Measurements from ENCODE around the gene SIGLEC12.
"Not testable (repeated sequence)": the region's sequence is repeated elsewhere in the genome, so short reads cannot be mapped to it uniquely, and the experiment has no call there.

Gene SIGLEC12

GRCh38 chr19:51521781-51522180 is 20.2 kb upstream of the SIGLEC12 start:
- no peak for DNase-seq

DNA sequence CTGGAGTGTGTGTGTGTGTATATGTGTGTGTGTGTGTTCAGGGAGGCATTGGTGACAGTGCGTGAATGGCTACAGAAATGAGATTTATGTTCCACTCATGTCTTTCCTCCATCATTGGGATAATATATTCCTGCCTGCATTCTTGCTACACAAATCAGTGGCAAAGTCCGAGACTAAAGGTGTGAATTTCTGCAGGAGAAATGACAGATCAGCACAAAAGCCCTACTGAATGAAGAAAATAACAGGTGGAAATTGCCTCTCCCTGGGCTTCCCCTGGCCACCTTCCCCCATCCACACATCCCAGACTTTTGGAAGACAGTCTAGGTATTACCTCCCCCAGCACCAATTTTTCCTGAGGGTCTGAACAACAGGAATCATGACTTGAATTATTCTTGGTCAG is 19.8 kb upstream of the SIGLEC12 start:
- DNase-seq: no peak

- no peak for DNase-seq
These were observed 19.1 kb upstream of the SIGLEC12 start for GRCh38 chr19:51520728-51521127.

GRCh38 chr19:51514866-51515481 is 13.4 kb upstream of the SIGLEC12 start:
- no peak for DNase-seq

GRCh38 chr19:51513968-51514367 is 12.4 kb upstream of the SIGLEC12 start:
- DNase-seq: no peak

DNA sequence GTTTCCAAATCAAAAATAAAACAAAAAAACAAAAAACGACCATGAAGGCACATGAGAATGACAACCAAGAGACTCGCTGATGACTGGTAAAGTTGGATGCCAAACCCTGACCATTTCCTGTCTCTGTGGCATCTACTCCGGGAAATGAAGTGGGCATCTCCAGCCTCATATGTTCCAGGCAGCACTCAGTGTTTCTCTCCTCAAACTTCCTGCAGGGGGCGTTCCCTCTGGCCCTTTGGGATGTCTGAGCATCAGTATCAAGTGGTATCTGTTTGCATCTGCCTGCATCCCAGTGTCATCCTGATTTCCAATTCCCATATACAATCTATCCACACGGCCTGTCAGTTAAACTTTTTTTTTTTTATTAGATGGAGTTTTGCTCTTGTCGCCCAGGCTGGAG is 9.8 kb upstream of the SIGLEC12 start:
- DNase-seq: no peak

- DNase-seq: no peak
These were observed 8.4 kb upstream of the SIGLEC12 start for GRCh38 chr19:51509823-51510660.

DNA sequence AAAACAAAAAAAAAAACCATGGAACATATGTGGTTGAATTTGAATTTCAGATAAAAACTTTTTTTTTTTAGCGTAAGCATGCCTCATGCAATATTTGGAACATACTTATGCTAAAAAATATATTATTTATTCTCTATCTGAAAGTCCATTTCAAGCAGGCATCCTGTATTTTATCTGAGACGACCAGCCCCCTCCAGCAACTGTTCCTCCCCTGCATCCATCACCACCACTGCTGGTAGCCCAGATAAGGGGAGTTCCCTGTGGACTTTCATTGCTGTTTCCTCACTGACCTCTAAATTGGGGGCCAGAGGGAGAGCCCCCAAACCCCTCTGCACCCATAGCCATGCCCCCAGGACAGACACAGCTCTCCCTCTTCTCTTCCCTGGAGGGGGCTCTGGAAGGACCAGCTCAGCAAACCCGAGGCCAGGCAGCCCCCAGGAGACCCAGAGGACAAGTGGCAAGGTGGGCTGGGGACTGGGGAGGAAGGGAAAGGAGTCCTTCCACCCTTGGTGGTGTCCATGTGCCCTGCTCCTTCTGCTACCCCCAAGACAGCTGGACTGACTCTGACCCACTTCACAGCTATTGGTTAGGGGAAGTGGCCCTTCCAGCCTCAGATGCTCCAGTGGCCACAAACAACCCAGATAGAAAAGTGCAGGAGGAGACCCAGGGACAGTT is 6.6 kb upstream of the SIGLEC12 start:
- no peak for DNase-seq

DNA sequence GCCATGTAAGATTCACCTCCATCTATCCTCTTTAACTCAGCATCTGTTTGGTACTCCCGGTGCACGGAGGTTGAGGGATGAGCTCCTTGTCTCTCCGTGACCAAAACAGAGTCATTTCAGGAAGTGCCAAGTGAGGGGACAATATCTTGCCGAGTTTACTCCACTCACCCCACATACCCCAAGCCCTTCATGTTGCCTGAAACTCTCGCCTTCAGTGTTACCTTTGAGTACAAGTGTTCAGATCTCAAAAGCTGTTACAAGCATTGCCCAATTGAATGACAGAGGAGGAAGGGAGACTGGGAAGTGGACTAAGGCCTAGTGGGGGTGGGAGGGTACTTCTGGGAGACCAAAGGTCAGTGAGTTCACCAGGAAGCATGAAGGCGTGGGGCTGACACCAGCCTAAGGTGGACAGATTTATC is 6.0 kb upstream of the SIGLEC12 start:
- DNase-seq: no peak

- DNase-seq: no peak
These were observed 5.6 kb upstream of the SIGLEC12 start for GRCh38 chr19:51507192-51507591.

DNA sequence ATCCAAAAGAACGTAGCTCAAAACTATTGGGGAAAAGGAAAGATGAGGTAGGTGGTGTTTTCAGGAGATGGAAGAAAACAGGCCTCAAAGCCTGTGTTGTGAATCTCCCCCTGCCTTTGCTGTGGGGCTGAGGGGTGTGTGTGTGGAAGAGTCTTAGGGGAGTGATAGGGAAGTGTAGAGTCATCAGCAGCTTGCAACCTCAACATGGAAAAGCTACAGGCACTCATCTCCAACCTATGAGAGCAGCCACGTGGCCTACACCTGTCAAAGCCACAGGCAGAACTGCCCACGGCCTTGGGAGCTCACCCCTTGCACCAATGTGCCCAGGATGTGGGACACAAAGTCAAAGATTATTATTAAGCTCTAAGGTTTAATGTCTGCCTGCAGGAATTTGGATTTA is 4.3 kb upstream of the SIGLEC12 start:
- DNase-seq: no peak

DNA sequence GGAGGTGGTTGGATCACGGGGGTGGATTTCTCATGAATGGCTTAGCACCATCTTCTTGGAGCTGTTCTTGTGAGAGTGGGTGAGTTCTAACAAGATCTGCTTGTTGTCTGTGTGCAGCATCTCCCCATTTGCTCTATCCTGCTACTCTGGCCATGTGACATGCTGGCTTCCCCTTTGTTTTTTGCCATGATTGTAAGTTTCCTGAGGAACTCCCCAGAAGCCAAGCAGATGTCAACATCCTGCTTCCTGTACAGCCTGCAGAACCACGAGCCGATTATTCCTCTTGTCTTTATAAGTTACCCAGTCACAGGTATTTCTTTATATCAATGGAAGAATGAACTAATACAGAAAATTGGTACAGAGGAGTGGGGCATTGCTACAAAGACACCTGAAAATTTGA is 2.3 kb upstream of the SIGLEC12 start:
- no peak for DNase-seq

DNA sequence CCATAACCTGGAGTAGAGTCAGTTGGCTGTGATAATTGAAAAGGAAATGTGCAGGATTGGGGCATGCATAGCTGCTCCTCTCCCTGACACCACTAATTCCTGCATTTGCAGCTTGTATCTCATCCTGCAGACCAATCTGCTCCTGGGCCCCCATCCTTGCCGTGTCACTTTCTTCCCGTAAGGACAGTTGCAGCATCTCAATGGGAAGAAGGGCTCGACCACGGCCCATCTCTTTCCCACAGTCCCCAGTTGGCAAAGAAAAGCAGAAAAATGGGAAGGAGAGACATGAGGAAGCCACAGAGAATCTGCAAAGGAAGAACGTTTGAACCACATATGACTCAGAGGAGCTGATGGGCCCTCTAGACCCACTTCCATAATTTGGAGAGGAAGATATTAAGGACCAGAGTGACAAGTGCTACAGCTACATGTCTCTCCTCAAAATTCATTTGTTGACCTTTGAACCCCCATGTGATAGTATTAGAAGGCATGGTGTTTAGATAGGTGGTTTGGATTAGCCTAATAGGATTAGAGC is 1.8 kb upstream of the SIGLEC12 start:
- no peak for DNase-seq

- DNase-seq: not testable (repeated sequence)
These were observed 669 bp downstream of the SIGLEC12 start for GRCh38 chr19:51500931-51501330.

DNA sequence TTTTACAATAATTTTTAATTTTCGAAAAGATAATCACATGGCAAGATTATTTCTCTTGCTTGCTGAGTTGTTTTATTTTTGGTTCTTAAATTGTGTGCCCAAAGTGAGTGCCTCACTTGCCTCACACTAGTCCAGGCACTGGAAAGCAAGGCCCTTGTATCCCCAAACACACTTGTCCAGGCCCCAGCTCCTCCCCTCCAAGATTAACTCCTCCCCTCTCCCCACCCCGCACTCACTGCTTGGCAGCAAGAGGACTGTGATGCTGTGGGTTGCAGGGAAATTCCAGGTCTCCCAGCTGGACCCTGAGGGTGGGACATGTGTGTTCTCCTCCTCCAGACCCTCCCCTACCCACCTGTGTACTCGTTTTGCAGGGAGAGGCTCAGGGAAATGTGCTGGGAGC is 3.9 kb downstream of the SIGLEC12 start:
- DNase-seq: no peak

DNA sequence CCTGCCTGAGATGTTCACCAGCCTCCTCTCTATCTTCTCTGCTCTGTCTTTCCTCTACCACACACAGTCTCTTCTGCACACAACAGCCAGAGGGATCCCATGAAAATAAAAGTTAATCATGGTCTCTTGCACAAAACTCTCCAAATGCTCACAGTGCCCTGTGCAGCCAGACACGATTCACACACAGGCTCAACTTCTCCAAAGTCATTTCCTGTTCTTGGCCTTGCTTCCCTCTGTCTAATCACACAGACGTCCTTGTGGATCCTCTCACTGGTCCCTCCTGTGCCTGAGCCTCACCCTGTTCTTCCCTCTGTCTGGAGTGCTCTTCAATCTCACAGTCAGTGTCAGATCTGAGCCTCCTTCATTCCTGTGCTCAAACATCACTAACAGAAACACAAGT is 7.8 kb downstream of the SIGLEC12 start:
- DNase-seq: no peak

GRCh38 chr19:51491586-51491985 is 10.0 kb downstream of the SIGLEC12 start:
- no peak for DNase-seq

DNA sequence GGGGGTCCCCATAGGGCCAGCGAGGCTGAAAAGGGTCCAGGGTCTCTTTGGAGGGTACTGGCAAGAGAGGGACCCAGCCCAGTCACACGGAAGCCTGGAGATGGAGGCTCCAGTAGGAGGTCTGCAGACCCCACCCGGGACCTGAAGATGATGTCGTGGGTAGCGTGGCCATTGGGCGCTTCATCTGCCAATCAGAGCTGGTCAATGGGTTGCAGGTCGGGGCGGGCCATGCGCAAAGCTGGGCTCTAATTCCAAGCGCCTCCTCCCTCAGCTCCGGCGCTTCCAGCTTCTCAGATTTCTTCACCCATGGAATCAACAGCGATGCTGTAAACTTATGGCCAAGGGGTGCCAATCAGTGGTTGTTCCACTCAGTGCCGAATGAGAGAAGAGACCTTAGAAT is 10.9 kb downstream of the SIGLEC12 start:
- DNase-seq: no peak

DNA sequence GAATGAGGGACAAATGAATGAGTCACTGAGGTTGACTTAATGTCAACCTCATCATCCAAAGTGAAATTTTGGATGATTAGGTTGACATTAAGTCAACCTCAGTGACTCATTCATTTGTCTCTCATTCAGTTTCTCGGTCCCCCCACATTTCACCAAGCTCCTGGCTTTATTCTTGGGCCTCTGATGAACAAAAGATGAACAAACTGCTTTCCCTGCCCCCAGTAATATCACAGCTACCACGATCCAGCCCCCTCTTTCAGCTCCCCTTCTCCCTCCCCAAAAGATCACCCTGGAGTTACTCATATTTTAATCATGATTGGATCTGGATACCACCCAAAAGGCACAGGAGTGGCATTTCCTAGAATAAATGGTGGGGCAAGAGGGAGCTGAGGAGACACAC is 12.5 kb downstream of the SIGLEC12 start:
- DNase-seq: no peak

DNA sequence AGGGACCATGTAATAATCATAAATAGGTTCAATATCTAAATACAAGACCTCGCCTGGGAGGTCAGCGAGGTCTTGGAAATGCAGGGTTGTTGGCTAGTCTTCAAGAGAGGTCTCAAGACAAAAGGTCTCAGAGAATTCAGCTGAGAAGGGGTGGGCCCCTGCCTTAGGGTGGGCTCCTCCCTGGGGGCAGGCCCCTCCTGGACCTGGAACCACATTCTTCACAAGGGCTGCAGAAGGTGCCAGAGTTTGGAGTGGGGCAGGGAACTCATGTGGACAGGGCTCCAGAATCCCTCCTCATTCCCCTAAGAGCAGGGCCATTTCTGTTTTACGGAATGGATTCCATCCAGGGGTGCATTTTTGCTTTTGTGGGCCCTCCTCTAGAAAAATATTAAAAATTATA is 13.1 kb downstream of the SIGLEC12 start:
- no peak for DNase-seq

DNA sequence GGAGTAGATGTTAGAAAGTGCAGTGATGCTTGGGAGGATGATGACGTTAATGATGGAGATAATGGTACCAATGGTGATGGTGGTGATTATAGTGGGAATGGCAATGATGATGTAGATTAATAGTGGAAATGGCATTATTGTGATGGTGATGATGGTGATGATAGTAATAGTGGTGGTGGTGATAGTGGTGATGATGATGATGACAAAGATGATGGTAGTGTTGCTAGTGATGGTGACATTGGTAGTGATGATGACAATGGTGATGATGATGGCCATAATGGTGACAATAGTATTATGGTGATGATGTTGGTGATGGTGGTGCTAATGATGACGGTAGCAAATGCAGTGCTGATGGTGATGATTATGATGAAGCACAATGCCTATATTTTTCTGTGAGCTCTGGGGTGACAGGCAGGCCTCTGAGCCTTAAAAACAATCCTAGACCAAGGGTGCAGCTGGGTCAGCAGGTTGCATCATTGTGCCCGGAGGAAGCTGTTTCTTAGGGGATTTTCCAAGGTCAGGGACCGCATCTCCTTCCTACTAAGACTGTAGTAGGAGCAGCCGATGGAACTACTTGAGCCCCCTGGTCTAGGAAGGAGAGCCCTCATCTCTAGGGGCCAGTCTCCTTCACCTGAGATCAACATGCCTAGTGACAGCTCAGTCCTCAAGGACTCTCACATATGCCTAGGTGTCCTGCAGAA is 15.5 kb downstream of the SIGLEC12 start:
- DNase-seq: no peak

- DNase-seq: no peak
These were observed 21.0 kb downstream of the SIGLEC12 start for GRCh38 chr19:51480590-51480989.
